Panc1 (cell line): ENCODE measurements around the gene MOBP. TPM values are rescaled to one million over a fixed set of nuclear protein-coding genes. Genes with fewer than 3 reads are reported as not detected.

Experiments
- ATAC-seq: fragments of 200-7000 bp; cut with Tn5 transposase; 2 replicates; pipeline ENCODE4 v1.9.1; 2020; ENCODE audit warnings: mild to moderate bottlenecking, moderate library complexity
- BruUV-seq: library from RNA; stranded (reverse); fragments of 400-500 nt; replicated peaks from 2 replicates; lab custom pipeline; 2021; lab: Mats Ljungman, UMichigan
- CTCF ChIA-PET: fragments of 300-600 bp; sonication (Branson Sonifier 250); formaldehyde crosslinking; loops from one replicate; lab custom pipeline; 2022; ENCODE audit warnings: antibody characterized with exemption; lab: Charles Lee
- POLR2A ChIA-PET: fragments of 300-600 bp; sonication (Branson Sonifier 250); formaldehyde crosslinking; loops from one replicate; lab custom pipeline; 2022; ENCODE audit warnings: antibody characterized with exemption; lab: Charles Lee
- DNase-seq: peaks from one replicate; pipeline ENCODE4 v3.0.0-alpha.2; 2010; ENCODE audit warnings: low read depth, low spot score
- H3K27ac ChIP-seq: 2 replicates; pipeline ENCODE4 v1.5.1; 2011; ENCODE audit warnings: mild to moderate bottlenecking, low read length, inconsistent platforms
- H3K27me3 ChIP-seq: fragments of 200-500 bp; sonication (Bioruptor generic); 2 replicates; pipeline ENCODE4 v1.6.0; 2014; ENCODE audit warnings: low read length, inconsistent platforms; ENCODE audit not compliant: control insufficient read depth, insufficient read depth
- H3K36me3 ChIP-seq: fragments of 200-500 bp; sonication (Bioruptor generic); 2 replicates; pipeline ENCODE4 v1.5.1; 2014; ENCODE audit warnings: inconsistent platforms, mild to moderate bottlenecking, low read length, moderate library complexity; ENCODE audit not compliant: control insufficient read depth, insufficient read depth
- H3K4me1 ChIP-seq: 2 replicates; pipeline ENCODE4 v1.5.1; 2011; ENCODE audit warnings: inconsistent platforms, mild to moderate bottlenecking, low read length, moderate library complexity; ENCODE audit not compliant: control insufficient read depth, insufficient read depth
- H3K4me3 ChIP-seq, 2 experiments: 2 replicates each; pipeline ENCODE4 v1.5.1; 2011 to 2012; ENCODE audit warnings: low read depth in 2 of 2, low read length in 2 of 2, mild to moderate bottlenecking in 2 of 2, inconsistent platforms in 1 of 2, moderate library complexity in 1 of 2
- H3K9me3 ChIP-seq: fragments of 200-500 bp; sonication (Bioruptor generic); 2 replicates; pipeline ENCODE4 v1.5.1; 2014; ENCODE audit warnings: low read depth, mild to moderate bottlenecking, inconsistent platforms, low read length, moderate library complexity; ENCODE audit not compliant: control insufficient read depth, insufficient read depth
- POLR2AphosphoS5 ChIP-seq: IDR thresholded peaks from 2 replicates; pipeline ENCODE4 v1.6.1; 2012; ENCODE audit warnings: mild to moderate bottlenecking, low read depth, low read length, moderate library complexity
- SIN3A ChIP-seq: IDR thresholded peaks from 2 replicates; pipeline ENCODE4 v1.6.1; 2012; ENCODE audit warnings: low read depth, mild to moderate bottlenecking, low read length, moderate library complexity, borderline replicate concordance; ENCODE audit not compliant: insufficient read depth
- TCF7L2 ChIP-seq: IDR thresholded peaks from 2 replicates; pipeline ENCODE4 v1.6.1; 2011; ENCODE audit warnings: mild to moderate bottlenecking, low read depth, low read length, inconsistent platforms
- in situ Hi-C: cut with HindIII; loops from 2 replicates; pipeline ENCODE4 v1.10.0; 2016; ENCODE audit warnings: low sequenced_read_pairs, low pct_unique_long_range_greater_than_20kb
- intact Hi-C: fragments of 100-400 bp; cut with micrococcal nuclease; formaldehyde crosslinking; loops from one replicate; pipeline ENCODE4 v1.10.0; 2022; ENCODE audit not compliant: unreplicated experiment
- total RNA-seq: library from RNA; stranded (reverse); gene quantifications from one replicate; pipeline ENCODE4 v1.2.1, GENCODE V29; 2021; ENCODE audit not compliant: unreplicated experiment
- TF ChIP-seq, protein P1 (sequence below), 2 experiments: IDR thresholded peaks; 2 replicates each; pipeline ENCODE4 v1.6.1; 2011 to 2012; ENCODE audit warnings: low read depth in 2 of 2, control low read depth in 1 of 2, low read length in 1 of 2, mild to moderate bottlenecking in 1 of 2, moderate library complexity in 1 of 2; ENCODE audit not compliant: insufficient read depth in 1 of 2
- TF ChIP-seq, protein P2 (sequence below): fragments of 450-650 bp; IDR thresholded peaks from 2 replicates; pipeline ENCODE4 v1.5.1; 2017; ENCODE audit warnings: mild to moderate bottlenecking

MOBP gene
- total RNA-seq, 1 experiment from 2014 or later = not detected

- Histone ChIP-seq H3K4me3 (no peak overlapping the region), H3K9me3 (no peaks in the 10 kb centered on the region), H3K27me3 (no peaks in the 10 kb centered on the region), H3K36me3 (no peaks in the 10 kb centered on the region), H3K27ac (no peak overlapping the region), H3K4me1 (no peaks in the 10 kb centered on the region)
- TF ChIP-seq, protein P1, sequence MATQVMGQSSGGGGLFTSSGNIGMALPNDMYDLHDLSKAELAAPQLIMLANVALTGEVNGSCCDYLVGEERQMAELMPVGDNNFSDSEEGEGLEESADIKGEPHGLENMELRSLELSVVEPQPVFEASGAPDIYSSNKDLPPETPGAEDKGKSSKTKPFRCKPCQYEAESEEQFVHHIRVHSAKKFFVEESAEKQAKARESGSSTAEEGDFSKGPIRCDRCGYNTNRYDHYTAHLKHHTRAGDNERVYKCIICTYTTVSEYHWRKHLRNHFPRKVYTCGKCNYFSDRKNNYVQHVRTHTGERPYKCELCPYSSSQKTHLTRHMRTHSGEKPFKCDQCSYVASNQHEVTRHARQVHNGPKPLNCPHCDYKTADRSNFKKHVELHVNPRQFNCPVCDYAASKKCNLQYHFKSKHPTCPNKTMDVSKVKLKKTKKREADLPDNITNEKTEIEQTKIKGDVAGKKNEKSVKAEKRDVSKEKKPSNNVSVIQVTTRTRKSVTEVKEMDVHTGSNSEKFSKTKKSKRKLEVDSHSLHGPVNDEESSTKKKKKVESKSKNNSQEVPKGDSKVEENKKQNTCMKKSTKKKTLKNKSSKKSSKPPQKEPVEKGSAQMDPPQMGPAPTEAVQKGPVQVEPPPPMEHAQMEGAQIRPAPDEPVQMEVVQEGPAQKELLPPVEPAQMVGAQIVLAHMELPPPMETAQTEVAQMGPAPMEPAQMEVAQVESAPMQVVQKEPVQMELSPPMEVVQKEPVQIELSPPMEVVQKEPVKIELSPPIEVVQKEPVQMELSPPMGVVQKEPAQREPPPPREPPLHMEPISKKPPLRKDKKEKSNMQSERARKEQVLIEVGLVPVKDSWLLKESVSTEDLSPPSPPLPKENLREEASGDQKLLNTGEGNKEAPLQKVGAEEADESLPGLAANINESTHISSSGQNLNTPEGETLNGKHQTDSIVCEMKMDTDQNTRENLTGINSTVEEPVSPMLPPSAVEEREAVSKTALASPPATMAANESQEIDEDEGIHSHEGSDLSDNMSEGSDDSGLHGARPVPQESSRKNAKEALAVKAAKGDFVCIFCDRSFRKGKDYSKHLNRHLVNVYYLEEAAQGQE (IDR thresholded peaks at IDR 0.05; ENCODE audit: insufficient read depth in 1 of 2, low read depth in 2 of 2, low read length in 1 of 2) = no peak
- TF ChIP-seq TCF7L2 (no peak), SIN3A (no peak), POLR2AphosphoS5 (no peak)
- TF ChIP-seq, protein P2, sequence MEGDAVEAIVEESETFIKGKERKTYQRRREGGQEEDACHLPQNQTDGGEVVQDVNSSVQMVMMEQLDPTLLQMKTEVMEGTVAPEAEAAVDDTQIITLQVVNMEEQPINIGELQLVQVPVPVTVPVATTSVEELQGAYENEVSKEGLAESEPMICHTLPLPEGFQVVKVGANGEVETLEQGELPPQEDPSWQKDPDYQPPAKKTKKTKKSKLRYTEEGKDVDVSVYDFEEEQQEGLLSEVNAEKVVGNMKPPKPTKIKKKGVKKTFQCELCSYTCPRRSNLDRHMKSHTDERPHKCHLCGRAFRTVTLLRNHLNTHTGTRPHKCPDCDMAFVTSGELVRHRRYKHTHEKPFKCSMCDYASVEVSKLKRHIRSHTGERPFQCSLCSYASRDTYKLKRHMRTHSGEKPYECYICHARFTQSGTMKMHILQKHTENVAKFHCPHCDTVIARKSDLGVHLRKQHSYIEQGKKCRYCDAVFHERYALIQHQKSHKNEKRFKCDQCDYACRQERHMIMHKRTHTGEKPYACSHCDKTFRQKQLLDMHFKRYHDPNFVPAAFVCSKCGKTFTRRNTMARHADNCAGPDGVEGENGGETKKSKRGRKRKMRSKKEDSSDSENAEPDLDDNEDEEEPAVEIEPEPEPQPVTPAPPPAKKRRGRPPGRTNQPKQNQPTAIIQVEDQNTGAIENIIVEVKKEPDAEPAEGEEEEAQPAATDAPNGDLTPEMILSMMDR = no peak
- BruUV-seq = no TSS peak
- ChIA-PET CTCF (no interaction called here), POLR2A (no interaction called here)
- in situ Hi-C loops (no loop called here), intact Hi-C loops (no loop called here)
- ATAC-seq = no peak
- DNase-seq = no peak
Observed at GRCh38 chr3:39433642-39434041, 33.8 kb upstream of the MOBP start.

GRCh38 chr3:39434574-39434973 is 32.9 kb upstream of the MOBP start:
- Histone ChIP-seq H3K4me3 (no peak overlapping the region), H3K4me1 (no peaks in the 10 kb centered on the region), H3K27me3 (no peaks in the 10 kb centered on the region), H3K27ac (no peak overlapping the region), H3K36me3 (no peaks in the 10 kb centered on the region), H3K9me3 (no peaks in the 10 kb centered on the region)
- ATAC-seq (no peak), DNase-seq (no peak)
- POLR2A ChIA-PET = no interaction called here
- intact Hi-C loops = no loop called here
- no TSS peak for BruUV-seq
- in situ Hi-C loops = no loop called here
- CTCF ChIA-PET = no interaction called here
- TF ChIP-seq TCF7L2 (no peak), SIN3A (no peak), POLR2AphosphoS5 (no peak)
- TF ChIP-seq, protein P1 (IDR thresholded peaks at IDR 0.05; ENCODE audit: insufficient read depth in 1 of 2, low read depth in 2 of 2, low read length in 1 of 2) = no peak
- TF ChIP-seq, protein P2 = no peak
